ENCODE results near the gene COTL1.
A peak's percentile ranks its signal among the peaks of the same experiment; 100 is the strongest.
"Not testable (repeated sequence)": the region's sequence is repeated elsewhere in the genome, so short reads cannot be mapped to it uniquely, and the experiment has no call there.

COTL1 gene

DNA sequence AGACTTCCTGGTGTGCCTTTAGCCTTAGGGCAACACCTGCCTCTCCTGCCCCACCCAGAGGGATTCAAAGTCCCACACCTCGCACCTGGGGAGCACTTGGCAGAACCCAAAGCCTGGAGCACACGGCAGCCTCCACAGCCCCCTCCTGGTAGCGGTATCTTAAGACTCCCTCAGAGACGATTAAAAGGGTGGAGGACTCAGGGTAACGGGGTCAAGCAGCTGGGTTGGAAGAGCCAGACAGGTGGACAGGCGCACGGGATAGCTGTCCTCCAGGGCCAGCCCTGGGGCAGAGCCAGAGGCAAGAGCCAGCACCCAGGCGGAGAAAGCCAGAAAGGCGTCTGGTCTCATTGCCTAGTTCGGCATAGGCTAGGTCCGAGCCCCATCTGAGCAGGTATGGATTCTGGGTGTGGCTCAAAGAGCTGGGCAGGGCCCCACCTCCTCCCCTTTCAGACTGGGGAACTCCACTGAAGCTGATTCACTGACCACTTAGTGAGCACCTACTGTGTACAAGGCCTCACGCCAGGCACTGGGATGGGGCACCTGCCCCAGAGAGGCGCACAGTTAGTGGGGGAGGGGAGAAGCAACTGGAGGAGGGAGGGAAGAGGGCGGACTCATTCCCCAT, 58.5 kb downstream of the COTL1 start:
- H3K4me3 ChIP-seq (ENCODE audit: low read depth, low read length), result no peak overlapping the region
- DNase-seq (ENCODE audit: low read depth), result no peak
- TF ChIP-seq, protein P1, sequence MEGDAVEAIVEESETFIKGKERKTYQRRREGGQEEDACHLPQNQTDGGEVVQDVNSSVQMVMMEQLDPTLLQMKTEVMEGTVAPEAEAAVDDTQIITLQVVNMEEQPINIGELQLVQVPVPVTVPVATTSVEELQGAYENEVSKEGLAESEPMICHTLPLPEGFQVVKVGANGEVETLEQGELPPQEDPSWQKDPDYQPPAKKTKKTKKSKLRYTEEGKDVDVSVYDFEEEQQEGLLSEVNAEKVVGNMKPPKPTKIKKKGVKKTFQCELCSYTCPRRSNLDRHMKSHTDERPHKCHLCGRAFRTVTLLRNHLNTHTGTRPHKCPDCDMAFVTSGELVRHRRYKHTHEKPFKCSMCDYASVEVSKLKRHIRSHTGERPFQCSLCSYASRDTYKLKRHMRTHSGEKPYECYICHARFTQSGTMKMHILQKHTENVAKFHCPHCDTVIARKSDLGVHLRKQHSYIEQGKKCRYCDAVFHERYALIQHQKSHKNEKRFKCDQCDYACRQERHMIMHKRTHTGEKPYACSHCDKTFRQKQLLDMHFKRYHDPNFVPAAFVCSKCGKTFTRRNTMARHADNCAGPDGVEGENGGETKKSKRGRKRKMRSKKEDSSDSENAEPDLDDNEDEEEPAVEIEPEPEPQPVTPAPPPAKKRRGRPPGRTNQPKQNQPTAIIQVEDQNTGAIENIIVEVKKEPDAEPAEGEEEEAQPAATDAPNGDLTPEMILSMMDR (conservative IDR thresholded peaks at IDR 0.05; ENCODE audit: low read depth, low read length), result no peak

DNA sequence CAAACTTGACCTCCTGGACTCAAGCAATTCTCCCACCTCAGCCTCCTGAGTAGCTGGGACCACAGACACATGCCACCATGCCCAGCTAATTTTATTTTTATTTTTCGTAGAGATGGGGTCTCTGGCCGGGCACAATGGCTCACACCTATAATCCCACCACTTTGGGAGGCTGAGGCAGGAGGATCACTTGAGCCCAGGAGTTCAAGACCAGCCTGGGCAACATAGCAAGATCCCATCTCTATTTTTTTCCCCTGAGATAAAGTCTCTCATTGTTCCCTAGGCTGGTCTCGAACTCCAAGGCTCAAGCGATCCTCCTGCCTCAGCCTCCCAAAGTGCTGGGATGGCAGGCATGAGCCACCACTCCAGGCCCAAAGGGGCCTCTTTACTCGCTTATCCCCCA, 59.0 kb downstream of the COTL1 start:
- not testable (repeated sequence) for DNase-seq (ENCODE audit: low read depth); H3K4me3 ChIP-seq (ENCODE audit: low read depth, low read length)

DNA sequence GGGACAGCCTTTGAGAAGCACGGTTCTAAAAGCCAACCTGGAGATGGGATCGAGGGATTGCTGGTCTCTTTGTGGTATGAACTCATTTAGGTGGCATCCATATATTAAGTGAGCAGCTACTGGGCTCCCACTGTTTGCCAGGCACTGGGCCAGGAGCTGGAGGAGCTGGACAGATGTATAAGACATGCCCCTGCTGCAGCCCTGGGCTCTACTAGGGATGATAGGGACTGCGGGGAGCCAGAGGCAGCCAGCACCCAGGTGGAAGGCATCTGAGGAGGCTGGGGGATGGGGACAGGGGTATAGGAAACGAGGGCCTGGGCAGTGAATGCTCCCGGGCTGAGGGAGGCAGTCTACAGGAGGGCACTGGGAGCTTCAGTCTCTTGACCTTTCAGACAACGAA, 60.4 kb downstream of the COTL1 start:
- peak; percentile 22 for DNase-seq (ENCODE audit: low read depth)
- no peak overlapping the region for H3K4me3 ChIP-seq (ENCODE audit: low read depth, low read length)
- TF ChIP-seq, protein P1 (conservative IDR thresholded peaks at IDR 0.05; ENCODE audit: low read depth, low read length), result no peak

DNA sequence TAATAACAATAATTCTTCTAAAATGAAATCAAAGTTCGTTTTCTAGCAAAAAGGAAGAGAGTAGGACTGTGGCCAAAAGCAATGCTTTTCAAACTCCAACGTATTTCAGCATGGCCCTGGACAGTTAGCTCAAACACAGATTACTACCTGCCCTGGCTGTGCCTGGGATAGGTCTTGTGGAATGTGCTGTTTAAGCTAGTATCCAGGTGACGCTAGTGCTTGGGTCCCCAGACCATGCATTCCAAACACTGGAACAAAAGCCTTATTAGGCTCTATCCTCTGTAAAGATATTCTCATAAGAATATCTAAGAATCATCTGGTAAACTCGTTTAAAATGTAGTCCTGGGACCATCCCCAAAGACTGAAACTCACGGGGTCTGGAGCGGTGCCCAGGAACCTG, 60.8 kb downstream of the COTL1 start:
- TF ChIP-seq, protein P1 (conservative IDR thresholded peaks at IDR 0.05; ENCODE audit: low read depth, low read length), result no peak
- H3K4me3 ChIP-seq (ENCODE audit: low read depth, low read length), result no peak overlapping the region
- DNase-seq (ENCODE audit: low read depth), result no peak

DNA sequence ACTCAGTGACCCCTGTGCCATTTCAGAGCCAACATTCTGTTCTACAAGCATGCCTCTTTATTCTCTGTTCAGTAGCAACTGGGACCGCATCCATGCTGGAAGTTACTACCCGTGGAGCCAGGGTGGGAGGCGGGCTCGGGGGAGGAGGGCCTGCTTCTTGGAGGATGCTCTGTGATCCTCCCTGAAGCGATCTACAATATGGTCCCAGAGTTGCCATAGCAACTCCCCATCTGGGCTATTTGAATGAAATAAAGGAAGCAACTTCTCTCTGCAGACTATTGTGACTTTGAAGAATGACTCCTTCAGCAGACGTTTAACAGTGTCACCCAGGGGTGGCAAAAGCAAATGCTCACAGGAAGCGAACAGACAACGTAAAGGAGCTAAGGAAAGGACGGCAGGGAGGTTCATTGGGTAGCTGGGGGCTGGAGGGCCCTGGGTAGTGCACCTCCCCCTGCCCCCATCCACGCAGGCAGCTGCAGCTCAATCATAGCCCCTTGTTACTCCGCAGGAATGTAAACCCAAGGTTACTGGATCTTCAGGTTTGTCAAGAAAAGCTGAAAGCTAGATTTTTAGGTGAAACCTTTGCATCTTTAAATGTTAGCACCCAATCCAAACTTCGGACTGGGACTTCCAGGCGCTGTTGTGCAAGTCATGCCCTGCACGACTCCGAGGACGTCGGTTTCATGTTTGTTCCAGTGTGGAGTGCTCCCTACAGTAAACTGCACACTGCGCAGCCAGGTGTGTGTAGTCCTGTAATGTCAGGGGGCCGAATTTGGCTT, 62.3 kb downstream of the COTL1 start:
- DNase-seq (ENCODE audit: low read depth), result no peak
- H3K4me3 ChIP-seq (ENCODE audit: low read depth, low read length), result no peak overlapping the region
- TF ChIP-seq, protein P1 (conservative IDR thresholded peaks at IDR 0.05; ENCODE audit: low read depth, low read length), result no peak

DNA sequence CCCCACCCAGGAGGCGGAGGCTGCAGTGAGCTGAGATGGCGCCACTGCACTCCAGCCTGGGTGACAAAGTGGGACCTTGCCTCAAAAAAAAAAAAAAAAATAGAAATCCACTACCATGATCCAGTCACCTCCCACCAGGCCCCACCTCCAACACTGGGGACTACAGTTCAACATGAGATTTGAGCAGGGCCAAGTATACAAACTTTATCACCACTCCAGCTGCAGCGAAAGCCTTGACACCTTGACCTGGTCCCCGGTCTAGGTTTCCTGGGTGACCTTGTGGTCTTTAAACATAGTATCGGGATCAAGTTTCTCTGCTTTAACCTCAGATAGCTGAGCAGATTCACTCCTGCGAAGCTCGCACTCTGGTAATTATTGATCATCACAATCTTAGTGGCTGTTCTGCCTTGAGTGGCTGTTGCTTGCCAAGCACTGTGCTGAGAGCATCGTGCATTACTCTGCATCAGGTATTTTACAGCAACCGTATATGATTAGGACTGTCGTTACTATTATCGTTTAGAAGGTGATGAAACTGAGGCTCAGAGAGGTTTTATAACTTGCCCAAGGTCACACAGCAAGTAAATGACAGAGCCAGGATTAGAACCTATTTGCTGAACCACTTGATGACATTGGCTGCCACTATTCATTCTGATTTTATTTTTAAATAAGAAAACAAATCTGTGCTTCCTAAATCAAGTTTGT, 63.1 kb downstream of the COTL1 start:
- no peak for DNase-seq (ENCODE audit: low read depth)
- TF ChIP-seq, protein P1 (conservative IDR thresholded peaks at IDR 0.05; ENCODE audit: low read depth, low read length), result no peak
- no peak overlapping the region for H3K4me3 ChIP-seq (ENCODE audit: low read depth, low read length)

DNA sequence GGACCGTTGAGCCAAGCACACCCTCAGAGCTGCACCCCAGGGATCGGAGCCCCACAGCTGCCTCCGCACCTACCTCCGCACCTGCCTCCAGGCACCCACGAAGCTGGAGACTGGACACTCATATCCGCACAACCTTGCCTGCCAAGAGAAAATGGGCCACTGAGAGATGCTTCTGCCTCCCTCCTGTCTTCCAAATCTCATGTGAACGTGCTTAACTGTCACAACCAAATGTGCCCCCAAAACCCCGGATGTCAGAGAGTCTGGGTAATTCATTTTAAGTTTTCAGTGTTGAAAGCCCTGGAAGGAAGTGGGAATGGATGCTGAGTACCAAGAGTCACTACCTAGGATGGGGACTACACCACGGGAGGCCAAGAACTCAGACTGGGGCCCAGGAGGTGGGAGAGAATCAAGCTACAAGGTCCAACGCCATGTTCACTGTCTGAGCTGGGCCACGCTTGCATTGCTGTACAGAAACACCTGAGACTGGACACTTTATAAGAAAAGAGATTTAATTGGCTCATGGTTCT, 63.9 kb downstream of the COTL1 start:
- no peak for DNase-seq (ENCODE audit: low read depth)
- H3K4me3 ChIP-seq (ENCODE audit: low read depth, low read length), result no peak overlapping the region
- TF ChIP-seq, protein P1 (conservative IDR thresholded peaks at IDR 0.05; ENCODE audit: low read depth, low read length), result no peak
